GM12891 (cell line): ENCODE measurements around the gene KRTAP4-16.
"Not testable (repeated sequence)": the region's sequence is repeated elsewhere in the genome, so short reads cannot be mapped to it uniquely, and the experiment has no call there.

ENCODE experiments used
- DNase-seq: peaks from one replicate; pipeline ENCODE4 v3.0.0; 2011; ENCODE audit warnings: low spot score; ENCODE audit not compliant: insufficient read length
- FAIRE-seq: peaks from 2 replicates; lab custom pipeline; 2011; peaks lifted over from hg19 to GRCh38; lab: Jason Lieb, UNC
- PAX5 ChIP-seq: IDR thresholded peaks from 2 replicates; pipeline ENCODE4 v1.6.1; 2011; ENCODE audit warnings: low read length, moderate library complexity, mild to moderate bottlenecking; ENCODE audit not compliant: insufficient read depth, severe bottlenecking
- POLR2A ChIP-seq: IDR thresholded peaks from 2 replicates; pipeline ENCODE4 v1.6.1; 2011; ENCODE audit warnings: low read depth, low read length, control low read depth
- POLR2AphosphoS5 ChIP-seq: IDR thresholded peaks from 2 replicates; pipeline ENCODE4 v1.6.1; 2011; ENCODE audit warnings: low read depth, low read length, control low read depth
- POU2F2 ChIP-seq: IDR thresholded peaks from 2 replicates; pipeline ENCODE4 v1.6.1; 2011; ENCODE audit warnings: low read depth, mild to moderate bottlenecking, control low read depth, low read length, moderate library complexity
- SPI1 ChIP-seq: IDR thresholded peaks from 2 replicates; pipeline ENCODE4 v1.6.1; 2011; ENCODE audit warnings: low read depth, low read length, control low read depth
- TAF1 ChIP-seq: IDR thresholded peaks from 2 replicates; pipeline ENCODE4 v1.6.1; 2011; ENCODE audit warnings: low read depth, low read length, control low read depth

KRTAP4-16 gene

GRCh38 chr17:41069031-41069430 lies 33.0 kb downstream of the KRTAP4-16 start:
- TF ChIP-seq POLR2AphosphoS5, result no peak
- TF ChIP-seq POU2F2, result no peak
- no peak for TF ChIP-seq POLR2A
- DNase-seq (no peak), FAIRE-seq (no peak)

GRCh38 chr17:41067281-41067680 lies 34.7 kb downstream of the KRTAP4-16 start:
- DNase-seq (no peak), FAIRE-seq (no peak)
- no peak for TF ChIP-seq TAF1
- TF ChIP-seq POLR2A, result no peak
- TF ChIP-seq SPI1, result no peak
- no peak for TF ChIP-seq PAX5
- no peak for TF ChIP-seq POLR2AphosphoS5
- TF ChIP-seq POU2F2, result no peak

- TF ChIP-seq POLR2AphosphoS5 (no peak), POLR2A (no peak), TAF1 (no peak), POU2F2 (no peak), PAX5 (no peak), SPI1 (no peak)
- no peak for FAIRE-seq
- DNase-seq, result no peak
Measured at GRCh38 chr17:41065829-41066624, 36.0 kb downstream of the KRTAP4-16 start, which contains the start of gene KRTAP2-4. Gene KRTAP2-4, minus strand, starts transcription at chr17:41065879. Its CDS starts 34 bp downstream, at chr17:41065845.

- not testable (repeated sequence) for FAIRE-seq, DNase-seq
Measured at GRCh38 chr17:41065016-41065689, 36.9 kb downstream of the KRTAP4-16 start.

GRCh38 chr17:41064301-41064700 lies 37.7 kb downstream of the KRTAP4-16 start:
- DNase-seq (no peak), FAIRE-seq (no peak)
- TF ChIP-seq POLR2A (no peak), SPI1 (no peak), POLR2AphosphoS5 (no peak), POU2F2 (no peak), TAF1 (no peak), PAX5 (no peak)

- no peak for DNase-seq
- TF ChIP-seq POLR2A (no peak), PAX5 (no peak), POLR2AphosphoS5 (no peak), SPI1 (no peak), POU2F2 (no peak), TAF1 (no peak)
- no peak for FAIRE-seq
Measured at GRCh38 chr17:41063449-41063848, 38.6 kb downstream of the KRTAP4-16 start.

GRCh38 chr17:41061964-41062363 lies 40.0 kb downstream of the KRTAP4-16 start:
- TF ChIP-seq TAF1, result no peak
- no peak for TF ChIP-seq SPI1
- TF ChIP-seq POU2F2, result no peak
- TF ChIP-seq POLR2A, result no peak
- TF ChIP-seq PAX5, result no peak
- no peak for TF ChIP-seq POLR2AphosphoS5
- FAIRE-seq, result no peak
- DNase-seq, result no peak

GRCh38 chr17:41060052-41060604 lies 41.9 kb downstream of the KRTAP4-16 start, which contains the start of gene KRTAP2-3:
Gene KRTAP2-3, minus strand, starts transcription at chr17:41060114. Its CDS starts 64 bp downstream, at chr17:41060050.
- no peak for DNase-seq
- TF ChIP-seq POU2F2 (no peak), POLR2AphosphoS5 (no peak), SPI1 (no peak), TAF1 (no peak), PAX5 (no peak), POLR2A (no peak)
- FAIRE-seq, result no peak

- not testable (repeated sequence) for DNase-seq, FAIRE-seq
Measured at GRCh38 chr17:41059276-41060051, 42.5 kb downstream of the KRTAP4-16 start.

GRCh38 chr17:41058741-41059140 lies 43.3 kb downstream of the KRTAP4-16 start:
- FAIRE-seq, result no peak
- no peak for DNase-seq
- TF ChIP-seq POU2F2, result no peak
- TF ChIP-seq TAF1, result no peak
- TF ChIP-seq POLR2A, result no peak
- no peak for TF ChIP-seq POLR2AphosphoS5
- no peak for TF ChIP-seq PAX5
- TF ChIP-seq SPI1, result no peak
